Activated CD4-positive, alpha-beta memory T cell treated with anti-CD3 and anti-CD28 coated beads for 36 hours (primary cell): Measurements from ENCODE around the gene NME4. TPM values are rescaled to one million over a fixed set of nuclear protein-coding genes. Genes with fewer than 3 reads are reported as not detected.
A peak's percentile ranks its signal among the peaks of the same experiment; 100 is the strongest.
"Not testable (repeated sequence)": the region's sequence is repeated elsewhere in the genome, so short reads cannot be mapped to it uniquely, and the experiment has no call there.

ENCODE experiments used
- CTCF ChIA-PET: fragments of 350-600 bp; sonication (Branson Sonifier 250); formaldehyde crosslinking; loops from one replicate; lab custom pipeline; 2021; ENCODE audit warnings: antibody characterized with exemption, inconsistent platforms; lab: Charles Lee
- POLR2A ChIA-PET: fragments of 350-600 bp; sonication (Branson Sonifier 250); formaldehyde crosslinking; loops from one replicate; lab custom pipeline; 2021; ENCODE audit warnings: antibody characterized with exemption; lab: Charles Lee
- DNase-seq: peaks from one replicate; pipeline ENCODE4 v3.0.0-alpha.2; 2020
- H3K27ac Mint-ChIP-seq: one replicate; pipeline ENCODE4 v1.8.0; 2021; ENCODE audit warnings: mixed read lengths
- H3K27me3 Mint-ChIP-seq: one replicate; pipeline ENCODE4 v1.8.0; 2021; ENCODE audit warnings: mixed read lengths
- H3K36me3 Mint-ChIP-seq: one replicate; pipeline ENCODE4 v1.8.0; 2021; ENCODE audit warnings: mixed read lengths
- H3K4me1 Mint-ChIP-seq: one replicate; pipeline ENCODE4 v1.8.0; 2021; ENCODE audit warnings: low read depth, mixed read lengths
- H3K4me3 Mint-ChIP-seq: one replicate; pipeline ENCODE4 v1.8.0; 2021; ENCODE audit warnings: mild to moderate bottlenecking, mixed read lengths
- H3K9me3 Mint-ChIP-seq: one replicate; pipeline ENCODE4 v1.8.0; 2021; ENCODE audit warnings: mixed read lengths
- intact Hi-C: fragments of 100-400 bp; cut with micrococcal nuclease; formaldehyde crosslinking; loops from one replicate; pipeline ENCODE4 v1.15.1; 2023
- total RNA-seq, 2 experiments: library from RNA; stranded (reverse); gene quantifications; one replicate each; pipeline ENCODE4 v1.2.3, GENCODE V29; 2021

The NME4 gene
- total RNA-seq, 2 experiments from 2014 or later: 62.1 to 62.5 TPM

DNA sequence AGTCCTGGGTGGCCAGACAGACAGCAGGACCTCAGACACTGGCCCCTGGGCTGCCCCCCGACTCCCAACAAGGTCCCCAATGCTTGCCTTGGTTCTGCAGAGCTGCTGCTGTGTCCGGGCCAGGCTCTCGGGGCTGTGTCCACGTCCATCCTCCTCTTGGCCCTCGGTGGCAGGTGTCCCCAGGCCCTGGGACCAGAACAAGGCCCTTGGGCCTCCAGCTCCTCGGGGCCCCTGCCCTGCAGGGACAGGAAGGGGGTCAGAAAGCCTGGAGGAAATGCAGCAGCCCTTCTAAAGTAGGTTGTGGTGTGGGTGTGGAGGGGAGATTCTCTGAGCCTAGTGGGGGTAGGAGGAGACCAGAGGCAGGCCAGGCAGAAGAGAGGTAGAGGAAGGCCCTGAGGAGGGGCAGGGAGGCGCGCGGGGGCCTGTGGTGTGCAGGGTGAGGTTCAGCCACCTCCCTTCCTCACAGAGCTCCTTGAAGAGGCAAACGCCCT, 42.0 kb upstream of the NME4 start:
- no peak for DNase-seq

GRCh38 chr16:356741-357140, 40.3 kb upstream of the NME4 start:
- intact Hi-C loops: no loop called here
- ChIA-PET CTCF (interaction anchor here (1.1 to 1.2 kb wide), 3 partner anchors 26 to 131 kb away, joined by 3 to 4 read pairs (median 3); no protein-coding TSS in a partner anchor), POLR2A (interaction anchor here (0.8 kb wide), 1 partner anchor 175 kb away, joined by 3 read pairs; no protein-coding TSS in a partner anchor)

More for the DNA sequence above, 42.0 kb upstream of the NME4 start:
- Mint-ChIP-seq H3K9me3 (no peaks in the 10 kb centered on the region), H3K4me1 (peaks cover 28% of the 10 kb centered on the region), H3K36me3 (peaks cover 4% of the 10 kb centered on the region), H3K27ac (peak overlapping the region; percentile 65), H3K27me3 (no peaks in the 10 kb centered on the region), H3K4me3 (no peak overlapping the region)
- CTCF ChIA-PET: interaction anchor here (0.6 to 1.3 kb wide), 5 partner anchors 9 to 248 kb away, joined by 3 to 5 read pairs (median 3); no protein-coding TSS in a partner anchor
- POLR2A ChIA-PET: interaction anchor here (1.1 kb wide), 1 partner anchor 120 kb away, joined by 5 read pairs; the partner anchor contains the start of gene FAM234A
- intact Hi-C loops: no loop called here

DNA sequence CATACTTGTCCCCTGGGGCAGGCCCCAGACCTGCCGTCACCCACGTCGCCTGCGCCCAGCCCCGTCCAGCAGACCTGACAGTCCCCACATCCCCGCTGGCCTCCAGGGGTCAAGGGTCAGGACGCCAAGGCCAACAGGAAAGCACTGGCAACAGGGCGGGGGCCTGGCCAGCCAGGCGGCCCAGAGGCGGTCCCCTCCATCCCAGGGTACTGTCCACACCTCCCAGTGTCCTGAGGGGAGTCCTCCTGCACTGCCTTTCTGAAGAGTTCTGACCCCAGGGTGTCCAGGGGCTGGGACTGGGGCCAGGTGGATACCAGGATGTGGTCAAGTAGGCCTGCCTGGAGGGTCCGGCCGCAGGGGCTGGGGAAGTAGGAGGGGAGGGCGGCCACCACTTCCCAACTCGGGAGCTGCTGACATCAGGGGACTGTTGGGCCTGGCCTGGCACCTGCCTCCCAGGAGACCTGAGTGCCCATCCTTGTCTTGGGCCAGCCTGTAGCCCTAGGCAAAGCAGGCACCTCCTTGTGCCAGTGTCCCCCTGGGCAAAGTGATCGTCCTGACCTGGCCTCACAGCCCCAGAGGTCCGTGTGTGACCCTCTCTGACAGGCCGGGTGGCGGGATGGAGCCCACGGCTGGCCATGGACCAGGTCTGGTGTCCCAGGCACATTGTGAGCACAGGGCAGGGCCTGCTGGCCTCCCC, 37.8 kb upstream of the NME4 start:
- Mint-ChIP-seq H3K4me1 (peaks cover 16% of the 10 kb centered on the region), H3K27me3 (peaks cover 4% of the 10 kb centered on the region), H3K4me3 (no peak overlapping the region), H3K36me3 (no peaks in the 10 kb centered on the region), H3K9me3 (no peaks in the 10 kb centered on the region), H3K27ac (no peak overlapping the region)
- CTCF ChIA-PET: no interaction called here
- DNase-seq: no peak
- intact Hi-C loops: no loop called here
- POLR2A ChIA-PET: no interaction called here

More at GRCh38 chr16:356741-357140, 40.3 kb upstream of the NME4 start:
- H3K36me3 Mint-ChIP-seq: no peaks in the 10 kb centered on the region
- no peaks in the 10 kb centered on the region for H3K9me3 Mint-ChIP-seq
- H3K4me3 Mint-ChIP-seq: no peak overlapping the region
- no peak overlapping the region for H3K27ac Mint-ChIP-seq
- no peak for DNase-seq
- H3K27me3 Mint-ChIP-seq: no peaks in the 10 kb centered on the region
- peaks cover 18% of the 10 kb centered on the region for H3K4me1 Mint-ChIP-seq

DNA sequence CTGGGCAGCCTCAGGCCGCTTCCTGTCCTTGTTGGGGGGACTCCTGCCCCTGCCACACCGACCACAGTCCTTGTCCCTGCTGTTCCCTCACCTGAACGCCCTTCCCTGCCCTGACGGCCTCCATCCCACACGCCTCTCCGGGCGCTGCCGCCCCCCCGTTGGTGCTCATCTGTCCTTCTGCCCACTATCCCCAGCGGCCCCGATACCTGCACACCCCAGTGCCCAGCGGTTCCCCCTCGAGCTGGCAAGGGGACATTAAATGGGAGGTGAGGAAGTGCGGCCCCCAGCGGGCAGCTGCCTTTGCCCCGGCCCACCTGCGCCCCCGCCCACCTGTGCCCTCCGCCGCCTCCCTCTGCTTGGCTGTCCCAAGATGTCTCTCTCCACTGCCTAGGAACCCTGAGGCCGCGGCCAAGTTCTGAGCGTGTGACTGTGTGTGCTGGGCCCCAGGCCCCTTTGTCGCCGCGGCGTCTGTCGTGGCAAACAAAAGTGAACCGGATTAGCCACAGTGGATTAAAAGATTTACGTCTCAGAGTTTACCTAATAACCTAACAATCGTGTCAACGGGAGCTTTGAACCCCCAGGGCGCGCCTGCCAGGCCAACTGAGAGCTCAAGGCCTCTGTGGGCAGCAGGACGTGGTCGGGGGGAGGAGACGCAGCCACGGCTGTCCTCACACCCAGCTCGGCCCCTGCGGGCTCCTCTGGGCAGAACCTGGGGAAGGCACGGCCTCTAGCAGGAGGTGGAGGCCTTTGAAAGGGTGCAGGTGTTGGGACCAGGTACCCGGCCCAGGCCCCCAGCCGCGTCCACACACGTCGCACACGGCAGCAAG, 36.9 kb upstream of the NME4 start:
- POLR2A ChIA-PET: no interaction called here
- H3K36me3 Mint-ChIP-seq: no peaks in the 10 kb centered on the region
- CTCF ChIA-PET: interaction anchor here (1.0 kb wide), 1 partner anchor 253 kb away, joined by 6 read pairs; no protein-coding TSS in a partner anchor

GRCh38 chr16:360698-361336, 36.2 kb upstream of the NME4 start:
- intact Hi-C loops: loop anchor here (5.0 kb wide), 1 partner anchor 254 kb away; no protein-coding TSS in a partner anchor
- POLR2A ChIA-PET: no interaction called here
- peaks cover 4% of the 10 kb centered on the region for H3K27me3 Mint-ChIP-seq
- peaks cover 6% of the 10 kb centered on the region for H3K4me1 Mint-ChIP-seq
- CTCF ChIA-PET: interaction anchor here (0.9 to 3.2 kb wide), 7 partner anchors 10 to 264 kb away, joined by 3 to 52 read pairs (median 6); no protein-coding TSS in a partner anchor
- H3K27ac Mint-ChIP-seq: no peak overlapping the region
- H3K36me3 Mint-ChIP-seq: no peaks in the 10 kb centered on the region
- no peak for DNase-seq
- no peaks in the 10 kb centered on the region for H3K9me3 Mint-ChIP-seq
- H3K4me3 Mint-ChIP-seq: no peak overlapping the region

More for the DNA sequence above, 36.9 kb upstream of the NME4 start:
- no peak overlapping the region for H3K4me3 Mint-ChIP-seq
- intact Hi-C loops: loop anchor here (5.0 kb wide), 1 partner anchor 253 kb away; no protein-coding TSS in a partner anchor
- H3K4me1 Mint-ChIP-seq: peaks cover 11% of the 10 kb centered on the region
- peaks cover 4% of the 10 kb centered on the region for H3K27me3 Mint-ChIP-seq
- H3K27ac Mint-ChIP-seq: no peak overlapping the region
- H3K9me3 Mint-ChIP-seq: no peaks in the 10 kb centered on the region
- no peak for DNase-seq

GRCh38 chr16:361341-361871, 35.6 kb upstream of the NME4 start:
- Mint-ChIP-seq H3K4me3 (no peak overlapping the region), H3K9me3 (no peaks in the 10 kb centered on the region), H3K27me3 (peaks cover 4% of the 10 kb centered on the region), H3K4me1 (peaks cover 6% of the 10 kb centered on the region), H3K36me3 (no peaks in the 10 kb centered on the region), H3K27ac (no peak overlapping the region)
- ChIA-PET POLR2A (interaction anchor here (0.6 to 1.5 kb wide), 2 partner anchors 10 to 110 kb away, joined by 3 to 4 read pairs; partner anchors contain the start of gene MRPL28), CTCF (interaction anchor here (0.7 to 3.2 kb wide), 19 partner anchors 9 to 315 kb away, joined by 3 to 52 read pairs (median 6); partner anchors contain the start of genes FAM234A and MRPL28)
- no peak for DNase-seq
- intact Hi-C loops: loop anchor here (5.0 kb wide), 1 partner anchor 254 kb away; no protein-coding TSS in a partner anchor

DNA sequence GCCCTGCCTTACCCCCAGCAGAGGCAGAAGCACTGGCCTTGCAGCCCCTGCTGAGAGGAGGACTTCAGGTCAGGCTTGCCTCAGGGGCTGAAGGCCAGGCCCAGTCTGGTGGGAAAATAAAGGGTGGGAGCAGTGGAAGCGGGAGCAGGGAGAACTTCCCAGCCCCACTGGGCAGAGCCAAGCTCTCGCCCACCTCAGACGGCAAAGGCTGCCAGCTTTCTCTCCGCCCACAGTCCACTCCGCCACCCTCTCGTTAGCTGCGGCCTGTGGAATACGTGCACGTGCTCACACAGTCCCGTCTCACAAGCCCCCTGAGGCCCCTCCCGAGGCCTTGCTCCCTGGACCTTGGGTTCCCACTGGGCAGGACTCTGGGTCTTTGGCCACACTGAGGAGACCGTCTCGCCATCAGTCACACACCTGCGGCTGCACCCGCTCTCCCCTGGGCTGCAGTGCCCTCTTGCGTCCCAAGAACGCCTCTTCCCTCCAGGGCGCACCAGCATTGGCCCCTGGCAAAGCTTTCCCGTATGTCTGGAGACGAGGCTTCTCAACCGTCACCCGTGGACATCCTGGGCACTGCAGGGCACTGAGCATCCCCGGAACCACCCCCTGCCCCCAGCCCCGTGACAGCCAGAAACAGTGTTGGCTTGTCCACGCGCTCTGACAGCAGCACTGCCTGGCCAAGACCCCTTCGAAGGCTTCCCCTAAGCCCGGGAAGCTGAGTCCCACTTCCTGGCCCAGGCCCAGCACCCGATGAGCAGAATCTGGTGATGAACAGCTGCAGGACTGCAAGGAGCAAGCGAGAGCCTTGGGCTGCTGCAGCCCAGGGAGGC, 34.9 kb upstream of the NME4 start:
- Mint-ChIP-seq H3K4me3 (peak overlapping the region; percentile 43), H3K9me3 (no peaks in the 10 kb centered on the region), H3K4me1 (peaks cover 6% of the 10 kb centered on the region), H3K27me3 (peaks cover 4% of the 10 kb centered on the region), H3K27ac (no peak overlapping the region), H3K36me3 (peaks cover 1% of the 10 kb centered on the region)
- ChIA-PET POLR2A (interaction anchor here (0.6 to 1.5 kb wide), 3 partner anchors 9 to 133 kb away, joined by 3 to 4 read pairs (median 3); partner anchors contain the start of gene MRPL28), CTCF (interaction anchor here (0.7 to 3.2 kb wide), 24 partner anchors 9 to 316 kb away, joined by 3 to 52 read pairs (median 6); partner anchors contain the start of genes FAM234A and MRPL28)
- DNase-seq: peak; percentile 85
- intact Hi-C loops: loop anchor here (5.0 kb wide), 1 partner anchor 255 kb away; no protein-coding TSS in a partner anchor

DNA sequence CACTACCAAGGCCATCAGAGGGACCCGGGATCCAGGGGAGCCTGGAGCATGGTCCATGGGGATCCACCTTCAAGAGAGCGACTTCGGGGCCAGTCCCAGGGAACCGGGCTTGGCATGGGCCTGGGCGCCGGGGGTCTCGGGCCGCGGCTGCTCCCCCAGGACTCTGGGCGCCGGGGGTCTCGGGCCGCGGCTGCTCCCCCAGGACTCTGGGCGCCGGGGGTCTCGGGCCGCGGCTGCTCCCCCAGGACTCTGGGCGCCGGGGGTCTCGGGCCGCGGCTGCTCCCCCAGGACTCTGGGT, 34.3 kb upstream of the NME4 start:
- not testable (repeated sequence) for H3K27ac Mint-ChIP-seq, H3K4me1 Mint-ChIP-seq, H3K27me3 Mint-ChIP-seq, H3K9me3 Mint-ChIP-seq, H3K36me3 Mint-ChIP-seq, H3K4me3 Mint-ChIP-seq, DNase-seq
- CTCF ChIA-PET: interaction anchor here (0.8 to 3.2 kb wide), 21 partner anchors 8 to 316 kb away, joined by 3 to 52 read pairs (median 6); partner anchors contain the start of genes FAM234A and MRPL28
- intact Hi-C loops: loop anchor here (5.0 kb wide), 1 partner anchor 255 kb away; no protein-coding TSS in a partner anchor
- POLR2A ChIA-PET: interaction anchor here (1.0 to 1.5 kb wide), 2 partner anchors 8 to 134 kb away, joined by 3 to 4 read pairs; partner anchors contain the start of gene MRPL28

GRCh38 chr16:363110-363765, 33.8 kb upstream of the NME4 start:
- DNase-seq: no peak
- H3K27ac Mint-ChIP-seq: no peak overlapping the region
- no peak overlapping the region for H3K4me3 Mint-ChIP-seq
- peaks cover 5% of the 10 kb centered on the region for H3K36me3 Mint-ChIP-seq
- CTCF ChIA-PET: interaction anchor here (0.9 to 3.2 kb wide), 9 partner anchors 117 to 300 kb away, joined by 3 to 52 read pairs (median 14); no protein-coding TSS in a partner anchor
- H3K9me3 Mint-ChIP-seq: no peaks in the 10 kb centered on the region
- intact Hi-C loops: loop anchor here (5.0 kb wide), 1 partner anchor 256 kb away; no protein-coding TSS in a partner anchor
- POLR2A ChIA-PET: no interaction called here
- H3K4me1 Mint-ChIP-seq: peaks cover 6% of the 10 kb centered on the region
- H3K27me3 Mint-ChIP-seq: peaks cover 4% of the 10 kb centered on the region
